Subcutaneous abdominal adipose tissue (tissue), 5 donors: ENCODE data around the gene NR1I3.
A peak's percentile ranks its signal among the peaks of the same experiment; 100 is the strongest.
"Not testable (repeated sequence)": the region's sequence is repeated elsewhere in the genome, so short reads cannot be mapped to it uniquely, and the experiment has no call there.

Source experiments
- H3K27ac ChIP-seq: one replicate; pipeline ENCODE4 v1.7.0; 2013; ENCODE audit warnings: low read depth, mild to moderate bottlenecking, inconsistent platforms, low read length, moderate library complexity
- H3K27me3 ChIP-seq, 5 donors: one replicate each; pipeline ENCODE4 v1.7.0; 2013; ENCODE audit warnings: low read length in 5 of 5, inconsistent platforms in 1 of 5; ENCODE audit not compliant: control insufficient read depth in 5 of 5, insufficient read depth in 4 of 5
- H3K36me3 ChIP-seq, 5 donors: one replicate each; pipeline ENCODE4 v1.7.0; 2013; ENCODE audit warnings: low read length in 5 of 5; ENCODE audit not compliant: control insufficient read depth in 5 of 5, insufficient read depth in 5 of 5
- H3K4me1 ChIP-seq, 5 donors: one replicate each; pipeline ENCODE4 v1.7.0; 2013; ENCODE audit warnings: low read length in 5 of 5, mild to moderate bottlenecking in 3 of 5, moderate library complexity in 1 of 5; ENCODE audit not compliant: control insufficient read depth in 5 of 5, insufficient read depth in 5 of 5
- H3K4me3 ChIP-seq, 5 donors: one replicate each; pipeline ENCODE4 v1.7.0; 2013; ENCODE audit warnings: low read length in 5 of 5, low read depth in 1 of 5
- H3K9ac ChIP-seq, 5 donors: one replicate each; pipeline ENCODE4 v1.7.0; 2013; ENCODE audit warnings: low read length in 5 of 5, mild to moderate bottlenecking in 4 of 5, moderate library complexity in 3 of 5
- H3K9me3 ChIP-seq, 5 donors: one replicate each; pipeline ENCODE4 v1.7.0; 2013; ENCODE audit warnings: low read length in 5 of 5; ENCODE audit not compliant: control insufficient read depth in 5 of 5
- donor health status: healthy.
- donor health status: healthy.
- donor health status: healthy.
- donor health status: healthy.
- donor health status: healthy.

NR1I3 gene

GRCh38 chr1:161228032-161228431, 10.0 kb downstream of the NR1I3 start:
- H3K9me3 ChIP-seq: no peaks in the 10 kb centered on the region
- peak overlapping the region in 2 of 5 donors; percentile 62 to 67 for H3K9ac ChIP-seq
- peaks cover 0 to 33% (median 25%) of the 10 kb centered on the region in 5 donors for H3K36me3 ChIP-seq
- H3K27ac ChIP-seq: no peak overlapping the region
- peak overlapping the region in 3 of 5 donors; percentile 52 to 88 (median 77) for H3K4me3 ChIP-seq
- peaks cover 5 to 31% (median 29%) of the 10 kb centered on the region in 5 donors for H3K4me1 ChIP-seq
- no peaks in the 10 kb centered on the region for H3K27me3 ChIP-seq

GRCh38 chr1:161227196-161227871, 10.7 kb downstream of the NR1I3 start:
- peaks cover 0 to 33% (median 25%) of the 10 kb centered on the region in 5 donors for H3K36me3 ChIP-seq
- no peak overlapping the region for H3K27ac ChIP-seq
- H3K9ac ChIP-seq: peak overlapping the region in 4 of 5 donors; percentile 66 to 81 (median 71)
- peaks cover 5 to 31% (median 29%) of the 10 kb centered on the region in 5 donors for H3K4me1 ChIP-seq
- H3K9me3 ChIP-seq: no peaks in the 10 kb centered on the region
- no peaks in the 10 kb centered on the region for H3K27me3 ChIP-seq
- peak overlapping the region; percentile 5 to 88 (median 76) for H3K4me3 ChIP-seq

DNA sequence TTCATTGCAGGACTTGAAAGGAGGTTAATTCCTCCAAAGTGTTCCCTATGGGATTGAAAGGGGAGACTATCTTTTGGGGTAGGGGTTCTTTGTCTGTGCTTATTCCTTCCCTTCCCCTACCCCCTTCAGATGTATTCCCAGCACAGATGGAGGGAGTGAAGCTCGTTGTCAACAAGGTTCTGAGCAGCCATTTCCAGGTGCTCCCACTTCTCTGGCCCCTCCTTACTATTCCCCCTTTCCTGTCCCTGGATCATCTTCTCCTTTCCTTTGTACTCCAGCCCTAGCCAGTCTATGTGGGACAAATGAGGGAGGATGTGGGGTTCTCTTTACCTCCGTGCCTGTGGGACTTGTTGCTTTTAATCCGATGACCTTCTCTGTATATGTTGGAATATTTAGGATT, 11.2 kb downstream of the NR1I3 start:
- peak overlapping the region; percentile 77 to 99 (median 91) for H3K4me3 ChIP-seq
- H3K27ac ChIP-seq: peak overlapping the region; percentile 18
- no peaks in the 10 kb centered on the region for H3K27me3 ChIP-seq
- peaks cover 0 to 33% (median 25%) of the 10 kb centered on the region in 5 donors for H3K36me3 ChIP-seq
- H3K4me1 ChIP-seq: peaks cover 5 to 31% (median 29%) of the 10 kb centered on the region in 5 donors
- H3K9ac ChIP-seq: peak overlapping the region in 4 of 5 donors; percentile 66 to 81 (median 71)
- no peaks in the 10 kb centered on the region for H3K9me3 ChIP-seq

GRCh38 chr1:161226320-161226711, 11.7 kb downstream of the NR1I3 start:
- H3K36me3 ChIP-seq: peaks cover 0 to 33% (median 25%) of the 10 kb centered on the region in 5 donors
- no peaks in the 10 kb centered on the region for H3K9me3 ChIP-seq
- peak overlapping the region; percentile 18 for H3K27ac ChIP-seq
- peak overlapping the region; percentile 77 to 99 (median 91) for H3K4me3 ChIP-seq
- peaks cover 5 to 31% (median 29%) of the 10 kb centered on the region in 5 donors for H3K4me1 ChIP-seq
- no peaks in the 10 kb centered on the region for H3K27me3 ChIP-seq
- H3K9ac ChIP-seq: peak overlapping the region in 4 of 5 donors; percentile 66 to 81 (median 71)

GRCh38 chr1:161225534-161226319, 12.3 kb downstream of the NR1I3 start, which contains the start of gene TOMM40L:
Gene TOMM40L, plus strand, starts transcription at chr1:161226060. Its CDS starts 430 bp downstream, at chr1:161226490.
- Histone ChIP-seq H3K9ac (peak within 1 kb of the TSS in 4 of 5 donors; percentile 66 to 81 (median 71)), H3K4me1 (peaks cover 5 to 31% (median 29%) of the 10 kb centered on the region in 5 donors), H3K27ac (peak within 1 kb of the TSS; percentile 59), H3K36me3 (peaks cover 0 to 29% (median 25%) of the 10 kb centered on the region in 5 donors), H3K9me3 (no peaks in the 10 kb centered on the region), H3K27me3 (no peaks in the 10 kb centered on the region), H3K4me3 (peak within 1 kb of the TSS; percentile 77 to 99 (median 91))

DNA sequence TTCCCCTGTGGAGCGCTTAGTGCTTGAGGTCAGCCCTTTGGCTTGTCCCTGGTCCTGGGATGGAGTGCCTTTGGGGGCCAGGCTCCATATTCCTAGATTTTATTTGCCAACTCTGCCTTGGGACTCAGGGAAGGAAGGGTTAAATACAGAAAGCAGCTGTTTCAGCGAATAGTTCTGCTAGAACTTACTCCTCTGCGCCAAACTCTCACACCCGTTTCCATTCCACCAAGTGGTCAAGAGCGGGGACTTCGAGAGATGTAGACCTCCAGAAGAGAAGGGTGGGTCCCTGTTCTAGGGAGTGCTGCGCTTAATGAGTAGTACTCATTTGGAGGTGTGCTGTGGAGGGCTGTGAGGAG, 12.8 kb downstream of the NR1I3 start:
- Histone ChIP-seq H3K9ac (peak overlapping the region in 1 of 5 donors; percentile 47), H3K27ac (peak overlapping the region; percentile 59), H3K4me3 (peak overlapping the region in 2 of 5 donors; percentile 37 to 88)

DNA sequence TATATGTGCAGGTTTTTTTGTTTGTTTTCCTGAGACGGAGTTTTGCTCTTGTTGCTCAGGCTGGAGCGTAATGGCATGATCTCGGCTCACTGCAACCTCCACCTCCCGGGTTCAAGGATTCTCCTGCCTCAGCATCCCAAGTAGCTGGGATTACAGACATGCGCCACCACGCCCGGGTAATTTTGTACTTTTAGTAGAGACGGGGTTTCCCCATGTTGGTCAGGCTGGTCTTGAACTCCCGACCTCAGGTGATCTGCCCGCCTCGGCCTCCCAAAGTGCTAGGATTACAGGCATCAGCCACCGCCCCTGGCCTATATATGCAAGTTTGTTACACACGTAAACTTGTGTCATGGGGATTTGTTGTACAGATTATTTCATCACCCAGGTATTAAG, 13.3 kb downstream of the NR1I3 start:
- Histone ChIP-seq H3K36me3 (peaks cover 0 to 19% (median 17%) of the 10 kb centered on the region in 5 donors), H3K4me1 (peaks cover 5 to 31% (median 29%) of the 10 kb centered on the region in 5 donors)
- H3K4me3 ChIP-seq, H3K9ac ChIP-seq, H3K27me3 ChIP-seq, H3K27ac ChIP-seq, H3K9me3 ChIP-seq: not testable (repeated sequence)

More for the DNA sequence above, 12.8 kb downstream of the NR1I3 start:
- Histone ChIP-seq H3K36me3 (peaks cover 0 to 23% (median 20%) of the 10 kb centered on the region in 5 donors), H3K4me1 (peaks cover 5 to 31% (median 29%) of the 10 kb centered on the region in 5 donors), H3K9me3 (no peaks in the 10 kb centered on the region), H3K27me3 (no peaks in the 10 kb centered on the region)

DNA sequence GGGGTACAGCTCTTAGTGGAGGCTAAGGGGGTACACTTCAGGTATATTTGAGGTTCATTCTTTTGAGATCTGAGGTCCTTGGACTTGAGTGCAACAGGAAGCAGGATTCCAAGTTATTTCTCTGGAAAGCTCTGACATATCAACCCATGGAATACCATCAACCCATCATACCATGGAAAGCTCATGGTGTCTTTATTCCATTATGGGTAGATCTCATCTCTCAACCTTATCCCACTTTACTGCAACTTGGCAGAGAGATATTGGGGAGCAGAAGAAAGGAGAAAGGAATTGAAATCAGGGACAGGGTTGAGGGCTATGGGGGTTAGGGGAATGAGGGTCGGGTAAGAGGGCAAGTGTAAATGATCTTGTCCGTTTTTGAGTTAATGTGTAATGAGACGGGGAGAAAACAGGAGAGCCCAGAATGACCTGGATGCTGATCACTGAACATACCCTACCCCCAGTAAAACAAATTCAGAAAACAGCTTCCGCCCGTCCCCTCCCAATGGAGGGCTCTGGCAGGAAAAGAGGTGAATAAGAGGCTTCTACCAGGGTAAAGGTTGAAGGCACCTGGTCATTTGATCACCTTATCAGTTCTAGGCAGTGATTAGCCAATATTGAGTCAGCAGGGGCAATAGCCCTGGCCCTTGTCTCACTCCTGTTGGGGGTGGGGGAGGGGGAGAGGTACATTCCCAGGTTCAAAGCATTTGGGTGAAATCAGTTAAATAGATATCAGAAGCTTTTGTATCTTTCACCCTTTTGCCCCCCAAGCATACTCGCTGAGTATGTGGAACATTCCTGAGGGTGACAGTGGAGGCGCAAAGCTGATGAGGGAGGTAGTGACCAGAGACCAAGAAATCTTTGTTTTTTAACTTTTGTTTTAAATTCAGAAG, 14.0 kb downstream of the NR1I3 start:
- Histone ChIP-seq H3K27ac (no peak overlapping the region), H3K36me3 (peaks cover 0 to 12% (median 11%) of the 10 kb centered on the region in 5 donors), H3K27me3 (no peaks in the 10 kb centered on the region), H3K4me1 (peaks cover 5 to 31% (median 29%) of the 10 kb centered on the region in 5 donors), H3K9me3 (no peaks in the 10 kb centered on the region), H3K4me3 (no peak overlapping the region), H3K9ac (no peak overlapping the region)

- H3K27me3 ChIP-seq: no peaks in the 10 kb centered on the region
These were observed 15.6 kb downstream of the NR1I3 start for GRCh38 chr1:161222175-161223019.

More at GRCh38 chr1:161222175-161223019, 15.6 kb downstream of the NR1I3 start:
- peaks cover 5 to 34% (median 26%) of the 10 kb centered on the region in 5 donors for H3K4me1 ChIP-seq
- H3K36me3 ChIP-seq: peaks cover 0 to 2% (median 0%) of the 10 kb centered on the region in 5 donors
- no peak overlapping the region for H3K9ac ChIP-seq
- H3K27ac ChIP-seq: no peak overlapping the region
- no peaks in the 10 kb centered on the region for H3K9me3 ChIP-seq
- H3K4me3 ChIP-seq: no peak overlapping the region
